ENCODE data around the gene G6PC3. TPM values are rescaled to one million over a fixed set of nuclear protein-coding genes. Genes with fewer than 3 reads are reported as not detected.
"Not testable (repeated sequence)": the region's sequence is repeated elsewhere in the genome, so short reads cannot be mapped to it uniquely, and the experiment has no call there.

The G6PC3 gene
- total and polyA plus RNA-seq, 4 donors, result 31.0 to 128 (median 90.8) TPM

DNA sequence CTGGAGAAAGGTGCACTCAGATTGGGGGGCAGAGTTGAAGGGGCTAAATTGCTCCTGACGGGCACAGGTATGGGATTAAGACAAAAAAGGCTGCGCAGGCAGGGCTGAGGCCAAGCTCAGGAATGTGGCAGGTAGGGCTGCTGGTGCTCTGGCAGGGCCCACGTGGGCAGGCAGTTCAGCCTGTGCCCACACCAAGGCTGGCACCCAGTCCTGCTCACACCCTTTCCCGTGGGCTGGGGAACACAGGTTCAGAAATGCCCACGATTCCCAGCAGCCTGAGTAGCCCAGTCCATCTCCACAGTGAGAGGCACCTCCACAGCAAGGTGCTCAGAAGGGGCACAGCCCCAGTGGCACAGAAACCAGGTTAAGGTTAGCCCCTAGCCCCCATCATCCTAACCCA is 48.5 kb downstream of the G6PC3 start:
- WGBS (ENCODE audit: insufficient coverage), result 83% methylated on average over 5 of the region's 5 CpGs
- Histone ChIP-seq H3K36me3 (ENCODE audit: control insufficient read depth, insufficient read depth, low read length) (peaks cover 45% of the 10 kb centered on the region), H3K9me3 (ENCODE audit: control insufficient read depth, insufficient read depth, low read length) (no peaks in the 10 kb centered on the region), H3K27me3 (ENCODE audit: control insufficient read depth, insufficient read depth, low read length) (no peaks in the 10 kb centered on the region), H3K4me3 (ENCODE audit: low read depth, low read length) (no peak overlapping the region), H3K4me1 (ENCODE audit: control insufficient read depth, insufficient read depth, low read length) (peaks cover 66% of the 10 kb centered on the region), H3K27ac (ENCODE audit: low read depth, low read length) (no peak overlapping the region)
- DNase-seq (ENCODE audit: low read depth in 4 of 6, low spot score in 6 of 6), result no peak

DNA sequence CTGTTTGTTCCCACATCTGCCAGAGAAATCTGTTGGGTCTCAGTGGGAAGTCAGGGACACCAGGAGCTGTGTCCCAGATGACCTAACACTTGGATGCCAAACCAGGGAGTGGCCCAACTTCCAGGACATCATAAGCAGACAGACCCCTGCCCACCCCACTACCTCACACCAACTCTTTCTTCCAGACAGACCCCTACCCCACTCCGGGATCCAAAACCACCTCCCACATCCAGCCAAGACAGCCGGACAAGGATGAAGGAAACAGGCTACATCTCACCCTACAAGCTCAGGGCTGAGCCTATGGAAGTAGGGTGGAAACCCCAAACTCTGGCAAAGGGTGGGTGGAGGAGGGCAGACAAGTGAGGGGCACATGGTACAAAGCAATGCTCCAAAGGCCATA is 49.3 kb downstream of the G6PC3 start:
- Histone ChIP-seq H3K36me3 (ENCODE audit: control insufficient read depth, insufficient read depth, low read length) (peaks cover 39% of the 10 kb centered on the region), H3K4me3 (ENCODE audit: low read depth, low read length) (no peak overlapping the region), H3K27ac (ENCODE audit: low read depth, low read length) (no peak overlapping the region), H3K9me3 (ENCODE audit: control insufficient read depth, insufficient read depth, low read length) (no peaks in the 10 kb centered on the region), H3K27me3 (ENCODE audit: control insufficient read depth, insufficient read depth, low read length) (no peaks in the 10 kb centered on the region), H3K4me1 (ENCODE audit: control insufficient read depth, insufficient read depth, low read length) (peaks cover 65% of the 10 kb centered on the region)
- no CpG with 5 or more reads among the region's 2 CpGs for WGBS (ENCODE audit: insufficient coverage)
- no peak for DNase-seq (ENCODE audit: low read depth in 4 of 6, low spot score in 6 of 6)

DNA sequence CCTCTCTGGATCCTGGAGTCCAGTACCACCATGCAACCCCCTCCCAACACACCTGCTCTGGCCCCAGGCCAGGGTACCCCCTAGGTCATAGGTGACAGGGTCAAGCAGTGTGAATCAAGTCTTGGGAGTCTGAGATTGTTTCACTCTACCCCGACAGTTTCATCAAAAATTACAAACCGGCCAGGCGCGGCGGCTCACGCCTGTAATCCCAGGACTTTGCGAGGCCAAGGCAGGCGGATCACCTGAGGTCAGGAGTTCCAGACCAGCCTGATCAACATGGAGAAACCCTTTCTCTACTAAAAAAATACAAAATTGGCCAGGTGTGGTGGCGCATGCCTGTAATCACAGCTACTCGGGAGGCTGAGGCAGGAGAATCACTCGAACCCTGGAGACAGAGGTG is 49.7 kb downstream of the G6PC3 start:
- not testable (repeated sequence) for H3K27ac ChIP-seq (ENCODE audit: low read depth, low read length); DNase-seq (ENCODE audit: low read depth in 4 of 6, low spot score in 6 of 6); H3K27me3 ChIP-seq (ENCODE audit: control insufficient read depth, insufficient read depth, low read length); H3K4me3 ChIP-seq (ENCODE audit: low read depth, low read length); H3K9me3 ChIP-seq (ENCODE audit: control insufficient read depth, insufficient read depth, low read length)
- Histone ChIP-seq H3K36me3 (ENCODE audit: control insufficient read depth, insufficient read depth, low read length) (peaks cover 37% of the 10 kb centered on the region), H3K4me1 (ENCODE audit: control insufficient read depth, insufficient read depth, low read length) (peaks cover 62% of the 10 kb centered on the region)
- WGBS (ENCODE audit: insufficient coverage), result 92% methylated on average over 8 of the region's 11 CpGs

DNA sequence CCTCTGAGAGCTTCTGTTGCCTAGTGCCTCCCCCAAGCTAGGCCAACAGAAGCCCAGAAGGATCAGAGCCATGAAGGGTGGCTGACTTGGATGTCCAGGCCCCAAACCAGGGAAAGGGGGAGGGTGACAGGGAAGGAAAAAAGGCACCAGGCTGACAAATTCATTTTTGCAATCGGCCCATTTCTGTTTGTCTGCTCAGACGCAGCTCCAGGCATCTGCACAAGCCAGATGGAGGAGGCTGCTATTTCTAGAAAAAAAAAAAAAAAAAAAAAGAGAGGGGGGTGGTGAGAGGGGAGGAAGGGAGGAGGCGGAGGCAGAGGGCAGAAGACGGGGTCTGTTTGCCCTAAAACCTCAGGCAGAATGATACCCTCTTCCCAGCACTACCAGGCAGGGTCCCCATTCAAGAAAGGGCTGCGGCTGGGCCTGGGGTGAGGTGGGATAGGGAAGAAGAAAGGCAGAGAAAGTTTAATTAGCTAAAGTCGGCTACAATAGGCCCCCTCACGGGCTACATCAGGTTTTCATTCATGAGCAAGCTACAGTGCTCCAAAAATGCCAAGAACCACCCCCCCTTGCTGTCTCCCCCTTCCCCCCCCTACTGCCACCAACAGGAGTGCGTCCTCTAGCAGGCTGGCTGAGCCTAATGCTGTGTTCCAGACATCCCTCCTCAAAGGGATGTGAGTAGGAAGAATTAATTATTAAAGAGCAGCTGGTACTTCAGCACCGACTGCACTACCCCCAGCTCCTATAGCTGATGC is 50.5 kb downstream of the G6PC3 start:
- DNase-seq (ENCODE audit: low read depth in 4 of 6, low spot score in 6 of 6), result peak in 1 of 6 donors; percentile 73
- no CpG with 5 or more reads among the region's 9 CpGs for WGBS (ENCODE audit: insufficient coverage)
- Histone ChIP-seq H3K9me3 (ENCODE audit: control insufficient read depth, insufficient read depth, low read length) (no peaks in the 10 kb centered on the region), H3K27me3 (ENCODE audit: control insufficient read depth, insufficient read depth, low read length) (no peaks in the 10 kb centered on the region), H3K4me3 (ENCODE audit: low read depth, low read length) (peak overlapping the region; percentile 90), H3K27ac (ENCODE audit: low read depth, low read length) (no peak overlapping the region), H3K36me3 (ENCODE audit: control insufficient read depth, insufficient read depth, low read length) (peaks cover 30% of the 10 kb centered on the region), H3K4me1 (ENCODE audit: control insufficient read depth, insufficient read depth, low read length) (peaks cover 54% of the 10 kb centered on the region)

DNA sequence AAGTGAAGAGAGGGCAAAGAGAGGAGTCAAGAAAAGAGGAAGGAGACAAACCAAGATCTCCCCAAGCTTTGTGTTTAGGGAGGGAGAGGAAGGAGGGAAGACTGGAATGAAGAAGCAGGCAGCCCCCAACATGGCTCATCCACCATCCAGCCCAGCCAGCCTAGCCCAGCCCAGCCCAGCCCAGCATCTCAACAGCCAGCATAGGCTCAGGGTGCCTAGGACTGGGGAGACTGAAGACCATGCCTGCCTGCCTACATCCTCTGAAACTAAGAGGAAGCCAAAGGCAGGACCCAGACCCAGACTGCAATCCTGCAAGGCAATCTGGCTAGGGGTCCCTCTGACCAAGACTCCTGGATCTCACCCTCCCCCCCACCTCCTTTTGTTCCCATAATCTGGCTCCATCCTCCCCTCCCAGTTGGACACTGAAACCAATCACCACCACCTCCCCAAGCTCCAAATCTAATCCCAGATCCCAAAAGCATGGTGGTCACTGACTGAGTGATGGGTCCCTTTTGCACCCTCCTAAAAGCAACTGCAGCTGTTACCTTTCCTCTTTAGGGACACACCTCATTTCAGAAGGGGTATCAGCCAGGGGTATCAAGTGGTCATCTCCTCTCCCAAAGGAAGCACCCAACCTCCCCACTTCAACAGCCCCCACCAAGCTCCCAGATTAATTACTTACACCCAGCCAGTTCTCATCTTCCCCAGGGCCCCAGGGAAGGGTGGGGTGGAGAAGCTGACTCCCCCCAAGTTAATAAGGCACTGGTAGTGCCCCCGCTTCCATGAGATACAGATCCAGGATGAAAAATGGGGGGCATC is 51.7 kb downstream of the G6PC3 start:
- no peaks in the 10 kb centered on the region for H3K9me3 ChIP-seq (ENCODE audit: control insufficient read depth, insufficient read depth, low read length)
- peaks cover 52% of the 10 kb centered on the region for H3K4me1 ChIP-seq (ENCODE audit: control insufficient read depth, insufficient read depth, low read length)
- no peaks in the 10 kb centered on the region for H3K27me3 ChIP-seq (ENCODE audit: control insufficient read depth, insufficient read depth, low read length)
- H3K27ac ChIP-seq (ENCODE audit: low read depth, low read length), result no peak overlapping the region
- no peak for DNase-seq (ENCODE audit: low read depth in 4 of 6, low spot score in 6 of 6)
- no CpG with 5 or more reads among the region's 1 CpG for WGBS (ENCODE audit: insufficient coverage)
- H3K4me3 ChIP-seq (ENCODE audit: low read depth, low read length), result peak overlapping the region; percentile 90
- H3K36me3 ChIP-seq (ENCODE audit: control insufficient read depth, insufficient read depth, low read length), result peaks cover 18% of the 10 kb centered on the region

DNA sequence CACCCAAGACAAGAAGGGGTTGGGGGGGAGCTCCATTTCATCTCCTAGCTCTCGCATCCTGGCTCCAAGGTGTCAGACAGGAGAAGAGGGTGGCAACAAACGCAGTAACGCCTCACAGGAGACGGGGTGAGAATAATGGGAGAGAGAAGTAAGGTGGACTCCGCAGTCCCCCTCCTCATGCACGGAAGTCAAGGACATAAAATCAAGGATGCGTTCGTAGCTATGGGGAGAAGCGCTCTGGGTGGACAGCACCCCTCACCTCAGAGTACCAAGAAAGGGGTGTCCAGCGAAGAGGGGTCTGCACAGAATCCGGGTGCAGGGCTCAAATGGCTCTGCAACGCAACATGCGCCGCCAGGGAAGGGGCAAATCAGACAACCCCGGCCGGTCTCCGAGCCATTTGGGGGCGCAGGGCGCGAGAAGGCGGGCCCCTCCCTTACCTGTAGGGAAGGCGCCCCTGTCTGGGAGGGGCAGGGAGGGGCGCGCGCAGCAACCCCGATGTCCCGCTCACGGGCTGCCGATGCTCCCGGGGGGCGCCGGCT is 52.4 kb downstream of the G6PC3 start:
- H3K9me3 ChIP-seq (ENCODE audit: control insufficient read depth, insufficient read depth, low read length), result no peaks in the 10 kb centered on the region
- peak in 2 of 6 donors; percentile 44 to 47 for DNase-seq (ENCODE audit: low read depth in 4 of 6, low spot score in 6 of 6)
- H3K27me3 ChIP-seq (ENCODE audit: control insufficient read depth, insufficient read depth, low read length), result no peaks in the 10 kb centered on the region
- peak overlapping the region; percentile 90 for H3K4me3 ChIP-seq (ENCODE audit: low read depth, low read length)
- peaks cover 12% of the 10 kb centered on the region for H3K36me3 ChIP-seq (ENCODE audit: control insufficient read depth, insufficient read depth, low read length)
- H3K4me1 ChIP-seq (ENCODE audit: control insufficient read depth, insufficient read depth, low read length), result peaks cover 52% of the 10 kb centered on the region
- under 1% methylated on average over 26 of the region's 32 CpGs for WGBS (ENCODE audit: insufficient coverage)
- H3K27ac ChIP-seq (ENCODE audit: low read depth, low read length), result no peak overlapping the region

DNA sequence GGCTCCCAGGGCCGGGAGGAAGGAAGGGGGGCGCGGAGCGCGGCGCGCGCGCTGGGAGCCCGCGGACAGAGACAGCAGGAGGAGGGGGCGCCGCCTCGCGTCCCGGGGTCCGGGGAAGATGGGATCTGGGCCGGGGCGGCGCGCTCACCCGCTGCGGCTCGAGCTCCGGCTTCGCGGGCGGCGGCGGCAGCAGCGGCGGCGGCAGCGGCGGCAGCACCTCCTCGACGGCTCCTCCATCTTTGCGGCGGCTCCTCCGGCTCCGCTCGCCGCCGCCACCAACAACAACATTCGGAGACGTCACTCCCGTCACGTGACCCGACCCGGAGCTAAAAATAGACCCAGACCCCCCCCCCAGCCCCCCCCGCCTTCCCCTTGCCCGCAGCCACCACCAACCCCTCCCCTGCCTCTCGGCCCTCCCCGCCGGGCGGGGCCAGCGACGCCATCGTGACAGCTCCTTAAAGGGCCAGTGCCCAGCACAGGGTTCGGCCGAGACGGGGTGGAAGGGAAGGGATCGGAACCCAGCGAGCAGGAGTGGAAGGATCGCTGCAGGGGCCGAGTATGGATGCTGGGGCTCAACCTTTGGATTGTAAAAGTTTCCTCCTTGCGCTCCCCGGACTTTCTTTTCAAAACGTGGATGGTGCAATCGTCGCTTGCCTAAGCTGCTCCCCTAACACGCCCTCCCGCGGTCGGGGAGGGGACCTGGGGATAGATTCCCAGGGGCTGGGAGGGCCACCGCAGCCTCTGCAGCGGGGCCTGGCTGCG is 53.0 kb downstream of the G6PC3 start, which contains the start of gene HDAC5:
TSS of gene HDAC5 (minus strand) at position 286 of the 762 bp plus-strand sequence. CDS start 6,126 bp downstream, outside the sequence.
- peaks cover 51% of the 10 kb centered on the region for H3K4me1 ChIP-seq (ENCODE audit: control insufficient read depth, insufficient read depth, low read length)
- under 1% methylated on average over 59 of the region's 78 CpGs for WGBS (ENCODE audit: insufficient coverage)
- DNase-seq (ENCODE audit: low read depth in 4 of 6, low spot score in 6 of 6), result peak; percentile 86 to 98 (median 92)
- H3K27me3 ChIP-seq (ENCODE audit: control insufficient read depth, insufficient read depth, low read length), result no peaks in the 10 kb centered on the region
- H3K4me3 ChIP-seq (ENCODE audit: low read depth, low read length), result peak within 1 kb of the TSS; percentile 90
- H3K27ac ChIP-seq (ENCODE audit: low read depth, low read length), result peak within 1 kb of the TSS; percentile 88
- H3K9me3 ChIP-seq (ENCODE audit: control insufficient read depth, insufficient read depth, low read length), result no peaks in the 10 kb centered on the region
- peaks cover 12% of the 10 kb centered on the region for H3K36me3 ChIP-seq (ENCODE audit: control insufficient read depth, insufficient read depth, low read length)

DNA sequence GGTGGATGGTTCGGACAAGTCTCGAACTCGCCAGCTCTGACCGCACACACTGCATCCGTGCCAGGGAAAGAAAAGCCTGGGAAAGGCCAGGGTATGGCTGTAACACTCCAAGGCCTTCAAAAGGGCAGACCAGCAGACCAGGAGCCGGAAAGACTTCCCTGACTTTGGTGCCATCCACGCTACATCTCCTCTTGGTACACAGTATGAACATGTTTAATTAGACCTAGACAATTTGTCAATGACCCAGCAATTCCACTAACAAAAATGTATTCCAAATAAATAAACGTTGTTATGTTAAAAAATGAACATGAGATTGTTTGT is 53.5 kb downstream of the G6PC3 start:
- Histone ChIP-seq H3K4me1 (ENCODE audit: control insufficient read depth, insufficient read depth, low read length) (peaks cover 45% of the 10 kb centered on the region), H3K4me3 (ENCODE audit: low read depth, low read length) (peak overlapping the region; percentile 90), H3K9me3 (ENCODE audit: control insufficient read depth, insufficient read depth, low read length) (no peaks in the 10 kb centered on the region), H3K27ac (ENCODE audit: low read depth, low read length) (peak overlapping the region; percentile 88), H3K36me3 (ENCODE audit: control insufficient read depth, insufficient read depth, low read length) (peaks cover 9% of the 10 kb centered on the region), H3K27me3 (ENCODE audit: control insufficient read depth, insufficient read depth, low read length) (no peaks in the 10 kb centered on the region)
- DNase-seq (ENCODE audit: low read depth in 4 of 6, low spot score in 6 of 6), result no peak
- 0% methylated on average over 5 of the region's 8 CpGs for WGBS (ENCODE audit: insufficient coverage)
